Measurements from ENCODE around the gene GZMB.

The GZMB gene

GRCh38 chr14:24639270-24639669 is 5.3 kb upstream of the GZMB start:
- Histone ChIP-seq H3K4me2 (no peak overlapping the region), H3K36me3 (no peaks in the 10 kb centered on the region), H3K27me3 (no peaks in the 10 kb centered on the region), H3K9ac (no peak overlapping the region), H3K27ac (no peak overlapping the region), H3K9me3 (replicated peaks in 1 of 11) (no peaks in the 10 kb centered on the region; a peak in 1 of 22 replicates), H4K20me1 (no peaks in the 10 kb centered on the region), H3K4me1 (peaks cover 0 to 11% (median 8%) of the 10 kb centered on the region in 10 experiments; a peak in 13 of 20 replicates), H3K4me3 (no peak overlapping the region)
- no peak for TF ChIP-seq Cebpa-rat (IDR thresholded peaks at IDR 0.05)

GRCh38 chr14:24633353-24633752 is 637 bp downstream of the GZMB start:
- no peaks in the 10 kb centered on the region for H3K9me3 ChIP-seq (replicated peaks in 1 of 11)
- no peaks in the 10 kb centered on the region for H3K27me3 ChIP-seq
- TF ChIP-seq Cebpa-rat (IDR thresholded peaks at IDR 0.05), result no peak
- H3K4me3 ChIP-seq, result no peak overlapping the region
- no peaks in the 10 kb centered on the region for H3K36me3 ChIP-seq
- H3K27ac ChIP-seq, result no peak overlapping the region
- no peak overlapping the region for H3K9ac ChIP-seq
- H3K4me2 ChIP-seq, result no peak overlapping the region
- peaks cover 0 to 4% (median 0%) of the 10 kb centered on the region in 10 experiments; a peak in 1 of 20 replicates for H3K4me1 ChIP-seq
- no peaks in the 10 kb centered on the region for H4K20me1 ChIP-seq

GRCh38 chr14:24632761-24633160 is 1.2 kb downstream of the GZMB start:
- no peaks in the 10 kb centered on the region for H4K20me1 ChIP-seq
- no peak overlapping the region for H3K4me3 ChIP-seq
- no peaks in the 10 kb centered on the region for H3K36me3 ChIP-seq
- H3K27ac ChIP-seq, result no peak overlapping the region
- no peaks in the 10 kb centered on the region for H3K9me3 ChIP-seq (replicated peaks in 1 of 11)
- no peak overlapping the region for H3K4me2 ChIP-seq
- no peak overlapping the region for H3K9ac ChIP-seq
- H3K27me3 ChIP-seq, result no peaks in the 10 kb centered on the region
- TF ChIP-seq Cebpa-rat (IDR thresholded peaks at IDR 0.05), result no peak
- peaks cover 0 to 4% (median 0%) of the 10 kb centered on the region in 10 experiments; a peak in 1 of 20 replicates for H3K4me1 ChIP-seq

GRCh38 chr14:24632336-24632735 is 1.7 kb downstream of the GZMB start:
- Histone ChIP-seq H3K9ac (no peak overlapping the region), H4K20me1 (no peaks in the 10 kb centered on the region), H3K4me1 (peaks cover 0 to 4% (median 0%) of the 10 kb centered on the region in 10 experiments; a peak in 1 of 20 replicates), H3K27ac (no peak overlapping the region), H3K27me3 (no peaks in the 10 kb centered on the region), H3K4me3 (no peak overlapping the region), H3K4me2 (no peak overlapping the region), H3K9me3 (replicated peaks in 1 of 11) (no peaks in the 10 kb centered on the region), H3K36me3 (no peaks in the 10 kb centered on the region)
- no peak for TF ChIP-seq Cebpa-rat (IDR thresholded peaks at IDR 0.05)

- peaks cover 0 to 4% (median 0%) of the 10 kb centered on the region in 10 experiments; a peak in 1 of 20 replicates for H3K4me1 ChIP-seq
Measured at GRCh38 chr14:24631749-24632335, 2.1 kb downstream of the GZMB start.

GRCh38 chr14:24630872-24631477 is 3.0 kb downstream of the GZMB start:
- Histone ChIP-seq H4K20me1 (no peaks in the 10 kb centered on the region), H3K36me3 (no peaks in the 10 kb centered on the region), H3K27me3 (no peaks in the 10 kb centered on the region), H3K9ac (no peak overlapping the region), H3K9me3 (replicated peaks in 1 of 11) (no peaks in the 10 kb centered on the region), H3K4me3 (no peak overlapping the region), H3K4me1 (peaks cover 0 to 4% (median 0%) of the 10 kb centered on the region in 10 experiments; a peak in 1 of 20 replicates), H3K27ac (no peak overlapping the region), H3K4me2 (no peak overlapping the region)
- no peak for TF ChIP-seq Cebpa-rat (IDR thresholded peaks at IDR 0.05)

More at GRCh38 chr14:24631749-24632335, 2.1 kb downstream of the GZMB start:
- H3K27me3 ChIP-seq, result no peaks in the 10 kb centered on the region
- H3K27ac ChIP-seq, result no peak overlapping the region
- no peaks in the 10 kb centered on the region for H3K36me3 ChIP-seq
- no peak overlapping the region for H3K4me2 ChIP-seq
- H3K4me3 ChIP-seq, result no peak overlapping the region
- H3K9me3 ChIP-seq (replicated peaks in 1 of 11), result no peaks in the 10 kb centered on the region
- H4K20me1 ChIP-seq, result no peaks in the 10 kb centered on the region
- TF ChIP-seq Cebpa-rat (IDR thresholded peaks at IDR 0.05), result no peak
- H3K9ac ChIP-seq, result no peak overlapping the region

GRCh38 chr14:24630087-24630871 is 3.7 kb downstream of the GZMB start:
- Histone ChIP-seq H4K20me1 (no peaks in the 10 kb centered on the region), H3K4me2 (no peak overlapping the region), H3K27me3 (no peaks in the 10 kb centered on the region), H3K4me1 (peaks cover 0 to 4% (median 0%) of the 10 kb centered on the region in 10 experiments; a peak in 1 of 20 replicates), H3K9ac (no peak overlapping the region), H3K27ac (no peak overlapping the region), H3K9me3 (replicated peaks in 1 of 11) (no peaks in the 10 kb centered on the region), H3K36me3 (no peaks in the 10 kb centered on the region), H3K4me3 (no peak overlapping the region)
- no peak for TF ChIP-seq Cebpa-rat (IDR thresholded peaks at IDR 0.05)

- Histone ChIP-seq H4K20me1 (no peaks in the 10 kb centered on the region), H3K4me3 (no peak overlapping the region), H3K4me1 (peaks cover 0 to 4% (median 0%) of the 10 kb centered on the region in 10 experiments; a peak in 1 of 20 replicates), H3K27ac (no peak overlapping the region), H3K9me3 (replicated peaks in 1 of 11) (no peaks in the 10 kb centered on the region), H3K4me2 (no peak overlapping the region), H3K9ac (no peak overlapping the region), H3K27me3 (no peaks in the 10 kb centered on the region), H3K36me3 (no peaks in the 10 kb centered on the region)
- no peak for TF ChIP-seq Cebpa-rat (IDR thresholded peaks at IDR 0.05)
Measured at GRCh38 chr14:24629521-24629920, 4.5 kb downstream of the GZMB start.

- Histone ChIP-seq H4K20me1 (no peaks in the 10 kb centered on the region), H3K4me2 (no peak overlapping the region), H3K9me3 (replicated peaks in 1 of 11) (peaks cover 0 to 6% (median 5%) of the 10 kb centered on the region in 11 experiments; a peak in 7 of 22 replicates), H3K4me1 (peaks cover 0 to 4% (median 0%) of the 10 kb centered on the region in 10 experiments; a peak in 1 of 20 replicates), H3K36me3 (no peaks in the 10 kb centered on the region), H3K9ac (no peak overlapping the region), H3K27me3 (no peaks in the 10 kb centered on the region), H3K4me3 (no peak overlapping the region), H3K27ac (no peak overlapping the region)
- TF ChIP-seq Cebpa-rat (IDR thresholded peaks at IDR 0.05), result no peak
Measured at GRCh38 chr14:24613747-24614146, 20.2 kb downstream of the GZMB start.

All from BLaER1 treated with 17β-estradiol and CSF1 and Interleukin-3, amounts not matched to agents 10 nM and 100 nM (cell line).